Adrenal gland (tissue), 12 donors: ENCODE measurements around the gene RPAP3. TPM values are rescaled to one million over a fixed set of nuclear protein-coding genes. Genes with fewer than 3 reads are reported as not detected.

Experiments
- DNase-seq, 7 donors: peaks; one replicate each; pipeline ENCODE4 v3.0.0-alpha.2; 2019 to 2020
- H3K27ac ChIP-seq, 5 donors: fragments of 200-600 bp; sonication (generic) in 4 of 5; 1 replicate in 3 of 5; 2 replicates in 2 of 5; pipeline versions ENCODE4 v1.5.1 to v1.8.0; 2016 to 2020; ENCODE audit warnings: mild to moderate bottlenecking in 1 of 5
- H3K27me3 ChIP-seq: fragments of 200-600 bp; 2 replicates; pipeline ENCODE4 v1.8.0; 2021
- H3K36me3 ChIP-seq, 2 donors: fragments of 200-600 bp; replicated peaks in 1 of 2; 1 replicate in 1 of 2; 2 replicates in 1 of 2; pipeline versions ENCODE4 v1.5.1 to v1.8.0; 2018 to 2022
- H3K4me1 ChIP-seq, 2 donors: fragments of 200-600 bp; replicated peaks in 1 of 2; 1 replicate in 1 of 2; 2 replicates in 1 of 2; pipeline versions ENCODE4 v1.5.1 to v1.8.0; 2018 to 2021
- H3K4me3 ChIP-seq, 4 donors: fragments of 200-600 bp; sonication (generic) in 3 of 4; one replicate each; pipeline ENCODE4 v1.5.1; 2016 to 2018
- H3K9me3 ChIP-seq, 3 donors: fragments of 200-600 bp; sonication (generic) in 1 of 3; replicated peaks in 1 of 3; 1 replicate in 2 of 3; 2 replicates in 1 of 3; pipeline versions ENCODE4 v1.5.1 to v1.8.0; 2016 to 2021
- CTCF ChIP-seq, 6 experiments: fragments of 450-650 bp in 4 of 6; fragments of 200-600 bp in 2 of 6; sonication (generic) in 1 of 6; IDR thresholded peaks; 1 replicate in 5 of 6; 2 replicates in 1 of 6; pipeline versions ENCODE4 v1.5.1 to v1.8.0; 2016 to 2021; ENCODE audit warnings: antibody characterized with exemption in 6 of 6, mild to moderate bottlenecking in 2 of 6, moderate library complexity in 1 of 6
- POLR2A ChIP-seq, 2 donors: fragments of 450-650 bp; IDR thresholded peaks; one replicate each; pipeline ENCODE4 v1.6.1; 2017; ENCODE audit warnings: antibody characterized with exemption in 2 of 2, mild to moderate bottlenecking in 2 of 2, moderate library complexity in 1 of 2
- WGBS, 4 donors: extraction: QIAGEN DNeasy Blood & Tissue Kit in 2 of 4; methylation state at CpG; one replicate each; pipeline versions ENCODE4 v1.1.5 to v1.1.7; 2013 to 2017; 5-methylcytosine and 5-hydroxymethylcytosine counted together
- intact Hi-C, 2 donors: fragments of 100-400 bp; cut with DNase I; formaldehyde crosslinking; loops; one replicate each; pipeline versions ENCODE4 v1.14.1 to v1.15.0; 2022 to 2023
- polyA plus RNA-seq, 3 donors: library from polyadenylated mRNA; stranded (reverse); fragments of 200-250 nt in 2 of 3; fragments of 350-450 nt in 1 of 3; fragmentation: Illumina TruSeq in 1 of 3; extraction: RNeasy Lipid Tissue Mini Kit (QIAGEN cat#74804) in 1 of 3; gene quantifications; one replicate each; pipeline ENCODE4 v1.2.3, GENCODE V29; 2013 to 2014
- total RNA-seq, 9 donors: library from RNA; depleted of rRNA in 4 of 9; stranded (reverse); fragments of >200 nt in 4 of 9; fragments of 120-200 nt in 1 of 9; fragmentation: NEBNext Ultra II Directional in 1 of 9; extraction: Animal tissue kit (Norgen Biotek cat#: 25700) in 1 of 9; gene quantifications; one replicate each; pipeline versions ENCODE4 v1.1.0 to v1.2.4, GENCODE V29; 2013 to 2023
- donor health status: healthy with polysubstance abuse.
- donor health status: Bipolar disorder and iron deficiency.
- donor health status: DM: yes; HTN: yes; CAD: no.
- donor health status: DM: no; HTN: no; CAD: no.
- donor health status: DM: no; HTN: no; CAD: no.
- donor health status: DM: yes; HTN: yes; CAD: no.

Gene RPAP3
- total and polyA plus RNA-seq, 12 donors = 7.3 to 56.1 (median 16.7) TPM

- 78 to 86% (median 79%) methylated on average over 1 to 2 of the region's 2 CpGs for WGBS, 4 donors
These were observed 26.7 kb upstream of the RPAP3 start for GRCh38 chr12:47732504-47732903.

GRCh38 chr12:47731723-47732122 is 25.9 kb upstream of the RPAP3 start:
- TF ChIP-seq POLR2A (IDR thresholded peaks at IDR 0.05) (no peak), CTCF (IDR thresholded peaks at IDR 0.05) (no peak)
- 75 to 79% (median 77%) methylated on average over 5 of the region's 5 CpGs for WGBS, 4 donors

More at GRCh38 chr12:47732504-47732903, 26.7 kb upstream of the RPAP3 start:
- no peak for DNase-seq
- H3K27ac ChIP-seq = no peak overlapping the region
- no peak overlapping the region for H3K4me3 ChIP-seq
- H3K36me3 ChIP-seq = no peaks in the 10 kb centered on the region
- H3K9me3 ChIP-seq = no peaks in the 10 kb centered on the region
- intact Hi-C loops = no loop called here
- H3K27me3 ChIP-seq = no peaks in the 10 kb centered on the region
- no peak for TF ChIP-seq POLR2A (IDR thresholded peaks at IDR 0.05)
- no peak for TF ChIP-seq CTCF (IDR thresholded peaks at IDR 0.05)
- peaks cover 18 to 29% of the 10 kb centered on the region in 2 donors for H3K4me1 ChIP-seq

GRCh38 chr12:47730341-47730744 is 24.5 kb upstream of the RPAP3 start:
- H3K27me3 ChIP-seq = no peaks in the 10 kb centered on the region
- no peaks in the 10 kb centered on the region for H3K9me3 ChIP-seq
- TF ChIP-seq POLR2A (IDR thresholded peaks at IDR 0.05) (no peak), CTCF (IDR thresholded peaks at IDR 0.05) (no peak)
- no peak for DNase-seq
- 82 to 87% (median 85%) methylated on average over 8 of the region's 8 CpGs for WGBS, 4 donors
- H3K4me3 ChIP-seq = no peak overlapping the region
- no peaks in the 10 kb centered on the region for H3K36me3 ChIP-seq
- no peak overlapping the region for H3K27ac ChIP-seq
- intact Hi-C loops = no loop called here
- H3K4me1 ChIP-seq = peaks cover 0 to 9% of the 10 kb centered on the region in 2 donors

More at GRCh38 chr12:47731723-47732122, 25.9 kb upstream of the RPAP3 start:
- intact Hi-C loops = no loop called here
- no peaks in the 10 kb centered on the region for H3K36me3 ChIP-seq
- H3K9me3 ChIP-seq = no peaks in the 10 kb centered on the region
- no peak for DNase-seq
- H3K27me3 ChIP-seq = no peaks in the 10 kb centered on the region
- H3K4me1 ChIP-seq = peaks cover 13 to 22% of the 10 kb centered on the region in 2 donors
- H3K27ac ChIP-seq = no peak overlapping the region
- no peak overlapping the region for H3K4me3 ChIP-seq

- Histone ChIP-seq H3K4me1 (no peaks in the 10 kb centered on the region), H3K9me3 (no peaks in the 10 kb centered on the region), H3K36me3 (no peaks in the 10 kb centered on the region), H3K27ac (no peak overlapping the region), H3K27me3 (no peaks in the 10 kb centered on the region), H3K4me3 (no peak overlapping the region)
- DNase-seq = no peak
- intact Hi-C loops = no loop called here
- no peak for TF ChIP-seq CTCF (IDR thresholded peaks at IDR 0.05)
- TF ChIP-seq POLR2A (IDR thresholded peaks at IDR 0.05) = no peak
- WGBS, 4 donors = 71 to 90% (median 77%) methylated on average over 3 of the region's 3 CpGs
These were observed 23.4 kb upstream of the RPAP3 start for GRCh38 chr12:47729233-47729632.
